Neural progenitor cell (in vitro differentiated cells): ENCODE measurements around the gene FLT3. TPM values are rescaled to one million over a fixed set of nuclear protein-coding genes. Genes with fewer than 3 reads are reported as not detected.

ENCODE experiments used
- DNase-seq: peaks from one replicate; pipeline ENCODE4 v3.0.0-alpha.2; 2016; ENCODE audit warnings: low spot score
- H2AFZ ChIP-seq: fragments of 200-600 bp; sonication (generic); replicated peaks from 2 replicates; pipeline ENCODE4 v1.6.1; 2016; ENCODE audit warnings: antibody characterized with exemption
- H3F3A ChIP-seq: fragments of 200-600 bp; sonication (generic); 2 replicates; pipeline ENCODE4 v1.6.1; 2016; ENCODE audit warnings: antibody characterized with exemption, low read depth
- H3K27ac ChIP-seq: fragments of 200-600 bp; sonication (generic); 2 replicates; pipeline ENCODE4 v1.5.1; 2016; ENCODE audit warnings: mild to moderate bottlenecking
- H3K27me3 ChIP-seq: fragments of 200-600 bp; sonication (generic); 2 replicates; pipeline ENCODE4 v1.6.1; 2016; ENCODE audit warnings: mild to moderate bottlenecking, moderate library complexity
- H3K36me3 ChIP-seq: fragments of 200-600 bp; sonication (generic); 2 replicates; pipeline ENCODE4 v1.5.1; 2016
- H3K4me1 ChIP-seq: fragments of 200-600 bp; sonication (generic); 2 replicates; pipeline ENCODE4 v1.6.1; 2016; ENCODE audit warnings: mixed run types
- H3K4me2 ChIP-seq: fragments of 200-600 bp; sonication (generic); 2 replicates; pipeline ENCODE4 v1.6.1; 2016
- H3K4me3 ChIP-seq: fragments of 200-600 bp; sonication (generic); 2 replicates; pipeline ENCODE4 v1.5.1; 2016
- H3K79me2 ChIP-seq: fragments of 200-600 bp; sonication (generic); 2 replicates; pipeline ENCODE4 v1.6.1; 2016; ENCODE audit warnings: low read depth
- H3K9ac ChIP-seq: fragments of 200-600 bp; sonication (generic); 2 replicates; pipeline ENCODE4 v1.6.1; 2016
- H3K9me3 ChIP-seq: fragments of 200-600 bp; sonication (generic); 2 replicates; pipeline ENCODE4 v1.5.1; 2016; ENCODE audit warnings: low read depth
- H4K20me1 ChIP-seq: fragments of 200-600 bp; sonication (generic); 2 replicates; pipeline ENCODE4 v1.6.1; 2016; ENCODE audit warnings: low read depth
- H3K27ac Mint-ChIP-seq: 3 replicates; pipeline ENCODE4 v1.8.0; 2021; ENCODE audit warnings: mixed read lengths
- H3K27me3 Mint-ChIP-seq: 2 replicates; pipeline ENCODE4 v1.8.0; 2022; ENCODE audit warnings: low read depth, mild to moderate bottlenecking, inconsistent platforms, moderate library complexity, mixed read lengths; ENCODE audit not compliant: insufficient read depth
- H3K36me3 Mint-ChIP-seq: 3 replicates; pipeline ENCODE4 v1.8.0; 2021; ENCODE audit warnings: mixed read lengths
- H3K4me1 Mint-ChIP-seq: 3 replicates; pipeline ENCODE4 v1.8.0; 2021; ENCODE audit warnings: mixed read lengths
- H3K4me3 Mint-ChIP-seq: 3 replicates; pipeline ENCODE4 v1.8.0; 2021; ENCODE audit warnings: mild to moderate bottlenecking, moderate library complexity, mixed read lengths
- H3K9me3 Mint-ChIP-seq: 3 replicates; pipeline ENCODE4 v1.8.0; 2020; ENCODE audit warnings: mixed read lengths
- EZH2 ChIP-seq: fragments of 200-600 bp; sonication (generic); IDR thresholded peaks from 2 replicates; pipeline ENCODE4 v1.6.1; 2017; ENCODE audit warnings: antibody characterized with exemption, mild to moderate bottlenecking, moderate library complexity
- EZH2phosphoT487 ChIP-seq: fragments of 200-600 bp; sonication (generic); IDR thresholded peaks from 2 replicates; pipeline ENCODE4 v1.6.1; 2017; ENCODE audit warnings: antibody characterized with exemption
- total RNA-seq: library from RNA; depleted of rRNA; stranded (reverse); fragments of >200 nt; gene quantifications from 2 replicates; pipeline ENCODE4 v1.2.3, GENCODE V29; 2015; ENCODE audit warnings: low replicate concordance
- TF ChIP-seq, protein P1 (sequence below): fragments of 200-600 bp; sonication (generic); IDR thresholded peaks from 2 replicates; pipeline ENCODE4 v1.5.1; 2017; ENCODE audit warnings: antibody characterized with exemption, mild to moderate bottlenecking

The FLT3 gene
- total RNA-seq, 1 donor from 2014 or later, result 0.58 TPM

DNA sequence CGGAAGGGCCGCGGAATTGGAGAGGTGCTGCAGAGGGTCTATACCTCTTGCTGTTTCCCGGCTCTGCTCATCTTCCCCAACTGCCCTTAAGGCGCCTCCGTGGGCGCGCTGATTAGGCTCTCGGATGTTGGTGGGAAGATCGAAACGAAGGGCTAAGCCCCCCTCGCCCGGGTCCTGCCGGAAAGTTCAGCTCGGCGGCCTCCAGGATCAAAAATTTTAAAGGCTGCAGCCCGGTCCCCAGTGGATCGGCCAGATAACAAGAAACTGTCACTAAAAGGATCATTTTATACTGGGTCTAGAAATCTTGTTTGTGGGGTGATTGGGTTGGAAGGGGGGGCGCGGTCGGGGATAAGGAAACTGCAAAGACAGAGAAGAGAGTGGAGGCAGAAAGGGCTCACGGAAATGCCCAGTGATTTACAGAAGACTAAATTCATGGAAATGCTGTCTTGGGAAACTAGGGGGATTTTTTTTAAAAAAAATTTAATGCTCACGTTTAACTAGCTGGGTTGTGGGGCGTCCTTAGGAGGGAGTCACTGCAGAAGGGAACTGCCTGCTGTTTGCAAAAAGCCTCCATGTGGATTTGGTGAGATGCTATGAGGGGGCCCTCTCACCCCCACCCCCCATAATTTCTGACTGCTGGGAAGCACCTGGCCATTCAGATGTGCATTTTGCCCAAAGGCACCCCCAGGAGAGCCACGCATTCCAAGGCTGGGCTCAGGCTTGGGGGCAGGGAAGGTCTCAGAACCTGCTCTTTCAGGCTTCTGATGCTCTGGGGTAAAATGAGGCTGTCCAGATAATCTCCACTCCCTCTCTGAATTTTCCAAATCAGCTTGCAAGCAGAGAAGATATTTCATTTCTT, 138.9 kb downstream of the FLT3 start:
- Histone ChIP-seq H4K20me1 (peaks cover 87% of the 10 kb centered on the region), H3K27me3 (peaks cover 100% of the 10 kb centered on the region), H3K79me2 (no peaks in the 10 kb centered on the region), H3K4me3 (peak overlapping the region; percentile 25), H3F3A (peaks cover 32% of the 10 kb centered on the region), H3K4me1 (peaks cover 12% of the 10 kb centered on the region), H3K4me2 (peak overlapping the region; percentile 66), H2AFZ (no peak overlapping the region), H3K36me3 (no peaks in the 10 kb centered on the region), H3K9me3 (no peaks in the 10 kb centered on the region), H3K9ac (no peak overlapping the region), H3K27ac (no peak overlapping the region)
- Mint-ChIP-seq H3K4me3 (peak overlapping the region; percentile 62), H3K27ac (no peak overlapping the region), H3K36me3 (no peaks in the 10 kb centered on the region), H3K4me1 (peaks cover 17% of the 10 kb centered on the region), H3K9me3 (no peaks in the 10 kb centered on the region), H3K27me3 (peaks cover 90% of the 10 kb centered on the region)
- TF ChIP-seq, protein P1, sequence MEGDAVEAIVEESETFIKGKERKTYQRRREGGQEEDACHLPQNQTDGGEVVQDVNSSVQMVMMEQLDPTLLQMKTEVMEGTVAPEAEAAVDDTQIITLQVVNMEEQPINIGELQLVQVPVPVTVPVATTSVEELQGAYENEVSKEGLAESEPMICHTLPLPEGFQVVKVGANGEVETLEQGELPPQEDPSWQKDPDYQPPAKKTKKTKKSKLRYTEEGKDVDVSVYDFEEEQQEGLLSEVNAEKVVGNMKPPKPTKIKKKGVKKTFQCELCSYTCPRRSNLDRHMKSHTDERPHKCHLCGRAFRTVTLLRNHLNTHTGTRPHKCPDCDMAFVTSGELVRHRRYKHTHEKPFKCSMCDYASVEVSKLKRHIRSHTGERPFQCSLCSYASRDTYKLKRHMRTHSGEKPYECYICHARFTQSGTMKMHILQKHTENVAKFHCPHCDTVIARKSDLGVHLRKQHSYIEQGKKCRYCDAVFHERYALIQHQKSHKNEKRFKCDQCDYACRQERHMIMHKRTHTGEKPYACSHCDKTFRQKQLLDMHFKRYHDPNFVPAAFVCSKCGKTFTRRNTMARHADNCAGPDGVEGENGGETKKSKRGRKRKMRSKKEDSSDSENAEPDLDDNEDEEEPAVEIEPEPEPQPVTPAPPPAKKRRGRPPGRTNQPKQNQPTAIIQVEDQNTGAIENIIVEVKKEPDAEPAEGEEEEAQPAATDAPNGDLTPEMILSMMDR, result no peak
- TF ChIP-seq EZH2phosphoT487 (peak; percentile 79), EZH2 (peak; percentile 91)
- no peak for DNase-seq

DNA sequence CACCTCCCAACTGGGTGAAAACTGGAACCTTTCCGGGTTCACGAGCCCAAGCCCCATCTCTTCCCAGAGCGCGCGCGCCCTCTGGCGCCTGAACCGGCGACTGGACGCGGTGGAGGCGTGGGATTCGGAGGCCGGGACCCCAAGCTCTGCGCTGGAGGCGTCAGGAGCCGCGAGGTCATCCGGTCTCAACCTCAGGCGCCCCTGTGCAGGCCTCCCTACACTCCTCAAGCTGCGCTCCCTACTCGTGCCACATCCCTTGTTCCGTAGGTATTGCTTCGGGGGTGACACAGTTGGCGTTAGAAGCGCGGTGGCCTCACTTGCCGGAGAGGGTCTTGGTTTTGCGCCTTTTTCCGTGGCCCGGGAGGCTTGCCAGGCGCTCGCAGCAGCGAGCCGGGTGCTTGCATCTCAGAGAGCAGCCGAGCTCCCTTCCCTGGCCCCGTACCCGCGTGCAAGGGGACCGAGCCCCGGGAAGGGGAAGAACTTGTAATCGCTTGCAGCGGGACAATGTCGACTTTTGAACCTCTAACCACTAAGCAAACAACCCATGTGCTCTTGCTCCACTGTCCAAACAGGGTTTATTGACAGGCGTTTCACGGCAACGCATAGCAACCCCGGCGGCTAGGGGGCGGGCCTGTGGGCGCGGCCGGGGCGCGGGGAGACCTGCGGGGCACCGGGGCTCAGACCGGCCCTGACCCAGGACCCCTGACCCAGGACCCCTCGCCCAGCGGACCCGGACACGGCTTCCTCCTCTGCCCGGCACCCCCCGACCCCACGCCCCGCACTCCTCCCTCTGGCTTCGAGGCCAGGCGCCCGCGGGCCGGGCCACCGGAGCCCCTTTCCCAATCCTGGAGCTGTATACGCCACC, 139.8 kb downstream of the FLT3 start:
- TF ChIP-seq, protein P1, result peak; percentile 70
- TF ChIP-seq EZH2, result peak; percentile 99
- peak; percentile 89 for TF ChIP-seq EZH2phosphoT487
- DNase-seq, result peak; percentile 89
- H3K9ac ChIP-seq, result no peak overlapping the region
- H3K9me3 Mint-ChIP-seq, result no peaks in the 10 kb centered on the region
- peaks cover 23% of the 10 kb centered on the region for H3F3A ChIP-seq
- no peaks in the 10 kb centered on the region for H3K36me3 Mint-ChIP-seq
- H3K4me1 ChIP-seq, result peaks cover 4% of the 10 kb centered on the region
- no peak overlapping the region for H2AFZ ChIP-seq
- H3K9me3 ChIP-seq, result no peaks in the 10 kb centered on the region
- no peaks in the 10 kb centered on the region for H3K79me2 ChIP-seq
- peak overlapping the region; percentile 66 for H3K4me2 ChIP-seq
- H3K27ac Mint-ChIP-seq, result no peak overlapping the region
- H3K27me3 ChIP-seq, result peaks cover 100% of the 10 kb centered on the region
- H3K27me3 Mint-ChIP-seq, result peaks cover 90% of the 10 kb centered on the region
- peaks cover 8% of the 10 kb centered on the region for H3K4me1 Mint-ChIP-seq
- peak overlapping the region; percentile 67 for H3K4me3 Mint-ChIP-seq
- no peaks in the 10 kb centered on the region for H3K36me3 ChIP-seq
- H3K4me3 ChIP-seq, result peak overlapping the region; percentile 25
- H4K20me1 ChIP-seq, result peaks cover 84% of the 10 kb centered on the region
- H3K27ac ChIP-seq, result no peak overlapping the region

DNA sequence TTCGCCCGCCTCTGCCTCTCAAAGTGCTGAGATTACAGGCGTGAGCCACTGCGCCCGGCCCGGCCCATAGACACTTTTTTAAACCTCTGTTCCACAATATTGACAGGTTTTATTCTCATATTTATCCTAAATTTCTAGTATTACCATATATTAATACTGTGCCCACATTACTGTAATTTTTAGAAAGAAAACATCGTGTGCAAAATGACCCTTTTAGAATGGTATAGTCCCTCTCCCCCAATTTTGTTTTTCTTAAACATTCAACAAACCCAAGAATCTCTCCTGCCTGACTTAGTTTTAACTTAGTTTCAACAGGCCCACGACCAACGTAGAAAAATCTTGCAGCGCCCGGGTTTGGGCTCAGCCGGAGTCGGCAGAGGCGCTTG, 140.4 kb downstream of the FLT3 start:
- peaks cover 84% of the 10 kb centered on the region for H4K20me1 ChIP-seq
- H3K27ac ChIP-seq, result no peak overlapping the region
- Mint-ChIP-seq H3K9me3 (no peaks in the 10 kb centered on the region), H3K27me3 (peaks cover 90% of the 10 kb centered on the region), H3K4me3 (peak overlapping the region; percentile 67), H3K27ac (no peak overlapping the region), H3K36me3 (no peaks in the 10 kb centered on the region), H3K4me1 (peaks cover 6% of the 10 kb centered on the region)
- H3K9me3 ChIP-seq, result no peaks in the 10 kb centered on the region
- H3F3A ChIP-seq, result peaks cover 18% of the 10 kb centered on the region
- peaks cover 100% of the 10 kb centered on the region for H3K27me3 ChIP-seq
- H3K36me3 ChIP-seq, result no peaks in the 10 kb centered on the region
- H3K4me2 ChIP-seq, result peak overlapping the region; percentile 66
- no peaks in the 10 kb centered on the region for H3K4me1 ChIP-seq
- H3K4me3 ChIP-seq, result peak overlapping the region; percentile 25
- TF ChIP-seq EZH2, result no peak
- no peak for TF ChIP-seq EZH2phosphoT487
- TF ChIP-seq, protein P1, result no peak
- no peaks in the 10 kb centered on the region for H3K79me2 ChIP-seq
- no peak overlapping the region for H2AFZ ChIP-seq
- H3K9ac ChIP-seq, result no peak overlapping the region
- DNase-seq, result no peak
